Kidney (tissue), 14 donors: ENCODE data around the gene SKAP2. TPM values are rescaled to one million over a fixed set of nuclear protein-coding genes. Genes with fewer than 3 reads are reported as not detected.
A peak's percentile ranks its signal among the peaks of the same experiment; 100 is the strongest.

Source experiments
- DNase-seq, 5 donors: peaks; one replicate each; pipeline ENCODE4 v3.0.0-alpha.2; 2013 to 2020
- FAIRE-seq: peaks from 2 replicates; lab custom pipeline; 2012; peaks lifted over from hg19 to GRCh38; lab: Jason Lieb, UNC
- H3K27ac ChIP-seq, 2 donors: one replicate each; pipeline ENCODE4 v1.7.0; 2013; ENCODE audit warnings: low read depth in 2 of 2, low read length in 2 of 2, inconsistent platforms in 1 of 2
- H3K27me3 ChIP-seq: one replicate; pipeline ENCODE4 v1.7.1; 2013; ENCODE audit warnings: low read length, inconsistent platforms; ENCODE audit not compliant: control insufficient read depth, insufficient read depth
- H3K36me3 ChIP-seq, 3 donors: one replicate each; pipeline versions ENCODE4 v1.7.0 to v1.7.1; 2013; ENCODE audit warnings: low read length in 3 of 3, control low read depth in 1 of 3, inconsistent platforms in 1 of 3; ENCODE audit not compliant: insufficient read depth in 3 of 3, control insufficient read depth in 2 of 3
- H3K4me1 ChIP-seq, 3 donors: one replicate each; pipeline versions ENCODE4 v1.7.0 to v1.7.1; 2013; ENCODE audit warnings: low read length in 3 of 3, inconsistent platforms in 1 of 3, low read depth in 1 of 3; ENCODE audit not compliant: control insufficient read depth in 2 of 3, insufficient read depth in 2 of 3
- H3K4me3 ChIP-seq, 3 donors: one replicate each; pipeline versions ENCODE4 v1.7.0 to v1.8.1; 2013; ENCODE audit warnings: low read length in 3 of 3, control low read depth in 1 of 3, inconsistent platforms in 1 of 3
- H3K9ac ChIP-seq, 3 donors: one replicate each; pipeline versions ENCODE4 v1.7.0 to v1.7.1; 2013; ENCODE audit warnings: low read length in 3 of 3, control low read depth in 1 of 3, inconsistent platforms in 1 of 3
- H3K9me3 ChIP-seq, 3 donors: one replicate each; pipeline versions ENCODE4 v1.7.0 to v1.7.1; 2013; ENCODE audit warnings: low read length in 3 of 3, control low read depth in 1 of 3, inconsistent platforms in 1 of 3; ENCODE audit not compliant: control insufficient read depth in 2 of 3, insufficient read depth in 1 of 3
- CTCF ChIP-seq: IDR thresholded peaks from 3 replicates; pipeline ENCODE4 v1.5.1; 2012; ENCODE audit warnings: mild to moderate bottlenecking, moderate library complexity, borderline replicate concordance; ENCODE audit not compliant: insufficient read depth; ENCODE audit errors: extremely low read depth
- intact Hi-C: fragments of 100-400 bp; cut with DNase I; formaldehyde crosslinking; loops from one replicate; pipeline ENCODE4 v1.11.1; 2022
- polyA plus RNA-seq: library from polyadenylated mRNA; stranded (reverse); fragments of 350-450 nt; fragmentation: Illumina TruSeq; extraction: RNeasy Lipid Tissue Mini Kit (QIAGEN cat#74804); gene quantifications from one replicate; pipeline ENCODE4 v1.2.3, GENCODE V29; 2014; ENCODE audit warnings: low read depth, low replicate concordance; ENCODE audit not compliant: insufficient read depth
- total RNA-seq: library from RNA; stranded (reverse); fragmentation: NEBNext Ultra II Directional; extraction: Animal tissue kit (Norgen Biotek cat#: 25700); gene quantifications from one replicate; pipeline ENCODE4 v1.2.1, GENCODE V29; 2021
- donor health status: control.
- donor health status: control.
- donor health status: control.
- donor health status: control.
- donor health status: control.
- donor health status: DM: yes; HTN: yes; CAD: no.
- donor health status: Normal renal cell carcinoma (clear cell type).

Gene SKAP2
- total and polyA plus RNA-seq, 2 donors from 2014 or later = 20.0 to 75.8 TPM

- DNase-seq (no peak), FAIRE-seq (no peak)
- no peak for TF ChIP-seq CTCF
- intact Hi-C loops = no loop called here
- H3K9ac ChIP-seq = no peak overlapping the region
- no peaks in the 10 kb centered on the region for H3K27me3 ChIP-seq
- no peaks in the 10 kb centered on the region for H3K9me3 ChIP-seq
- H3K27ac ChIP-seq = no peak overlapping the region
- H3K4me3 ChIP-seq = no peak overlapping the region
- peaks cover 0 to 11% (median 2%) of the 10 kb centered on the region in 3 donors for H3K4me1 ChIP-seq
- no peaks in the 10 kb centered on the region for H3K36me3 ChIP-seq
These were observed 177.4 kb downstream of the SKAP2 start for GRCh38 chr7:26687032-26687431.

GRCh38 chr7:26686448-26686981, 177.9 kb downstream of the SKAP2 start:
- peak; percentile 70 to 89 (median 81) for DNase-seq
- no peak overlapping the region for H3K27ac ChIP-seq
- H3K36me3 ChIP-seq = no peaks in the 10 kb centered on the region
- peak; percentile 47 for TF ChIP-seq CTCF
- peaks cover 0 to 11% (median 2%) of the 10 kb centered on the region in 3 donors for H3K4me1 ChIP-seq
- H3K27me3 ChIP-seq = no peaks in the 10 kb centered on the region
- H3K9me3 ChIP-seq = no peaks in the 10 kb centered on the region
- FAIRE-seq = peak; percentile 78
- intact Hi-C loops = no loop called here
- H3K9ac ChIP-seq = no peak overlapping the region
- H3K4me3 ChIP-seq = no peak overlapping the region

- peaks cover 2 to 11% (median 2%) of the 10 kb centered on the region in 3 donors for H3K4me1 ChIP-seq
- DNase-seq (no peak), FAIRE-seq (no peak)
- no peak overlapping the region for H3K4me3 ChIP-seq
- H3K27me3 ChIP-seq = no peaks in the 10 kb centered on the region
- H3K9me3 ChIP-seq = no peaks in the 10 kb centered on the region
- TF ChIP-seq CTCF = no peak
- intact Hi-C loops = no loop called here
- H3K9ac ChIP-seq = no peak overlapping the region
- no peaks in the 10 kb centered on the region for H3K36me3 ChIP-seq
- no peak overlapping the region for H3K27ac ChIP-seq
These were observed 178.8 kb downstream of the SKAP2 start for GRCh38 chr7:26685606-26686005.

GRCh38 chr7:26684447-26684846, 179.9 kb downstream of the SKAP2 start:
- no peaks in the 10 kb centered on the region for H3K9me3 ChIP-seq
- intact Hi-C loops = no loop called here
- no peak for TF ChIP-seq CTCF
- no peak overlapping the region for H3K4me3 ChIP-seq
- H3K9ac ChIP-seq = no peak overlapping the region
- peaks cover 2 to 11% (median 9%) of the 10 kb centered on the region in 3 donors for H3K4me1 ChIP-seq
- FAIRE-seq = no peak
- no peak for DNase-seq
- no peaks in the 10 kb centered on the region for H3K27me3 ChIP-seq
- no peak overlapping the region for H3K27ac ChIP-seq
- H3K36me3 ChIP-seq = no peaks in the 10 kb centered on the region
